SH-SY5Y (cell line): ENCODE data around the gene PHACTR4.

Experiments
- GATA2 ChIP-seq: IDR thresholded peaks from 2 replicates; pipeline ENCODE4 v1.6.1; 2011; ENCODE audit warnings: mild to moderate bottlenecking, low read depth, low read length
- GATA3 ChIP-seq: IDR thresholded peaks from 2 replicates; pipeline ENCODE4 v1.6.1; 2011; ENCODE audit warnings: low read depth, mild to moderate bottlenecking, low read length, moderate library complexity

DNA sequence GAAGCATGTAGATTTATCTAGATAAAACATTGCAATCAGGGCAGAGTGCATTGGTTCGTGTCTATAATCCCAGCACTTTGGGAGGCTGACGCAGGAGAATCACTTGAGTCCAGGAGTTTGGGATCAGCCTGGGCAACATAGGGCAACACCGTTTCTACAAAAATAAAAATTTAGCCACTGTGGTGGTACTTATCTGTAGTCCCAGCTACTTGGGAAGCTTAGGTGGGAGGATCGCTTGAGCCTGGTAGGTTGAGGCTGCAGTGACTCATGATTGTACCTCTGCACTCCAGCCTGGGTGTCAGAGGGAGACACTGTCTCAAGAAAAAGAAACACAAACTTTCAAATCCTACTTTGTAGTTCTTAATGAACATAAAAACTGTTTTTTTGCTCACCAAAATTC lies 72.1 kb downstream of the PHACTR4 start:
- TF ChIP-seq GATA2 (no peak), GATA3 (no peak)
